Measurements from ENCODE around the gene ZNF618.

ZNF618 gene

GRCh38 chr9:114061292-114061691 is 185.2 kb downstream of the ZNF618 start:
- DNase-seq (ENCODE audit: extremely low read depth, low read depth): no peak
- TF ChIP-seq CTCF (IDR thresholded peaks at IDR 0.05; ENCODE audit: low read depth, low read length): no peak

DNA sequence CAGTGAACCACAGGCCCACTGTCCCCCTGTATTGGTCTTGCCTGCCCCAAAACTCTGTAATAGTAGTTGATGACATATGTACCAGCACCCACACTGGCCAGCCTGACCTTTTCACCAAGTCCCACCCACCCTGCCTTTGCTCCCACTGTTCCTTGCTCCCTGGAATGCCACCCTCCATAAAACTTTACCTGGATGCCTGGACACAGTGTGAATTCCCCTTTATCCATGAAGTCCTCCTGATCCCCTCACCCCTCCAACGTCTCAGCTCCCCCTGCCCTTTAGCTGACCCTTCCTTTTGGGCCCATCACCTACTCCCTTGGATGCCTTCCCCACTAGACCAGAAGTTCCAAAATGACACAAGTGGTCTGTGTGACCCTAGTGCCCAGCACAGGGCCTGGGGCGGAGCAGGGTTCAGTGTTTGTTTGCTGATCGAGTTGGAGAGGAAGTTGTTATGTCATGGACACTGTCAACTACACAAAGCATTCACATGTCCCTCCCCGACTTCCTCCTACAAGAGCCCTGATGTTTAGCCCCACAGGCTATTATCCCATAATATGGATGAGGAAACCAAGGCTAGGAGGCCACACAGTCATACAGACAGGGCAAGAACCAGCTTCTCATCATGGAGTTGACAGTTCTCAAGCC is 185.8 kb downstream of the ZNF618 start:
- TF ChIP-seq CTCF (IDR thresholded peaks at IDR 0.05; ENCODE audit: low read depth, low read length): no peak
- no peak for DNase-seq (ENCODE audit: extremely low read depth, low read depth)

GRCh38 chr9:114065304-114065703 is 189.2 kb downstream of the ZNF618 start:
- no peak for DNase-seq (ENCODE audit: extremely low read depth, low read depth)
- TF ChIP-seq CTCF (IDR thresholded peaks at IDR 0.05; ENCODE audit: low read depth, low read length): no peak

DNA sequence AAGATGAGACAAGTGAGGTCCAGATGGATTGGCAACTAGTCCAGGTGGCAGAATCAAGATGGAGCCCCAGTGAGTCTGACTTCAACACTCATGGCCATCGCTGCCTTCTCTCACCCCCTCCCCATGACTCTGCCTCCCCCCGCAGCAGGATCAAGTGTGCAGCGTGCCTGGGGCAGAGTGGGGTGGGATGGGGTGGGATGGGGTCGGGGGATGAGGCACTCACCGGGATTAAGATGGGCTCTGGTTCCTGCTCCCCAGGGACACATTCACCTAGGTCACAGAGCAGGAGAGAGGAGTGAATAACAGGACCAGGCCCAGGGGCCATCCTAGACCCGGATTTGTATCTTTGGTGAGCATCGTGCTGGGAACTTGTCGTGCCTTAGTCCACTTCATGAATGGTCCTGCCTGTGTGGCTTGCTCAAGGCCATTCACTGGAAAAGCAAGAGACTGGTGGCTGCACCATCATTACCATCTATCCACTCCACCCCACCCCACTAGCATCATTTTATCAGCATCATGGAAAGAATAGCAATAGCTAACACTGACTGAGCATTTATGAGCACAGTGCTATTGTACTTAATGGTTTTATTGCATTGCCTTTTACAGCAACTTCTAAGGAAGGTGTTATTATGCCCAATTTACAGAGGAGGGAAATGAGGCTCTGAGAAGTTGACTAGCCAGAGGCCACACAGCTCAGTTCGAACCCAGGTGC is 193.5 kb downstream of the ZNF618 start:
- no peak for DNase-seq (ENCODE audit: extremely low read depth, low read depth)
- TF ChIP-seq CTCF (IDR thresholded peaks at IDR 0.05; ENCODE audit: low read depth, low read length): no peak

DNA sequence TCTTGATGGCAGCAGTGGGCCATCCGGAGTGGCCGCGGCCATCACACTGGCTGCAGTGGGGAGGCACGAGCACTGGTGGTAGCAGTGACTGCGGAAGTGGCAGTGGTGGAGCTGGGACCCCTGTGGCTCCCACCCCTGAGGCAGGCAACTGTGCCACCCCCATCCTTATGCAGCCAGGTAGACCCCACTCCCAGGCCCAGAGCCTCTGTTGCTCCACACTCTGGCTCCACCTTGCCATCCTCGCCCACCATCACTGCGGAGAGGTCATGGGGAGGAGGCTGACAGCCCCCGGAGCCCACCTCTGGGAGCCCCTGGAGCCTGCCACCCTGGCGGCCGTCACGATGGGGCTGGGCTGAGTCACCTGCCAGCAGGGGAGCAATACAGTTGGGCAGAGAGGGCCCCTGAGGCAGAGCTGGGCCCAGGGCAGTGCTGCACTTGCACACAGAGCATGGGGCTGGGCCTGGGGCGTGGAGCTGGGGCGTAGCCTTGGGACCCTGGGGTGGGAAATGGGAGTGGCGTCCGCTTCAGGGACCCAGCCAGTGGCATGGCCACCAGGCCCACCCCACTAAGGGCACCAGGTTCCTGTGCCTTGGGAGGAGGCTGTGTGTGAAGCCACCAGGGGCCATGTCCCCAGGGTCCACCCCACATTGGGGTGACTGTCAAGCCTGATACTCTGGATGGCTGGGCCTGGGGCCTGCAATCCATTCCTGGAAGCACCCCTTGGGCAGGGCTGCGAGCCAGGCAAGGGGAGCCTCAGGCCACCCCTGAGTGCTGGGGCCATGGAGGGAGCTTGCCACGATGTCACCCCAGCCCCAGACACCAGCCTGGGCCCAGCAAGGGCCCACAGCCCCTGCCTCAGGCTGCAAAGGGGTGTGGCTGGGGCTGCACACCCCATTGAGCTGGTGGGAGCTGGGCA is 194.3 kb downstream of the ZNF618 start:
- TF ChIP-seq CTCF (IDR thresholded peaks at IDR 0.05; ENCODE audit: low read depth, low read length): no peak

DNA sequence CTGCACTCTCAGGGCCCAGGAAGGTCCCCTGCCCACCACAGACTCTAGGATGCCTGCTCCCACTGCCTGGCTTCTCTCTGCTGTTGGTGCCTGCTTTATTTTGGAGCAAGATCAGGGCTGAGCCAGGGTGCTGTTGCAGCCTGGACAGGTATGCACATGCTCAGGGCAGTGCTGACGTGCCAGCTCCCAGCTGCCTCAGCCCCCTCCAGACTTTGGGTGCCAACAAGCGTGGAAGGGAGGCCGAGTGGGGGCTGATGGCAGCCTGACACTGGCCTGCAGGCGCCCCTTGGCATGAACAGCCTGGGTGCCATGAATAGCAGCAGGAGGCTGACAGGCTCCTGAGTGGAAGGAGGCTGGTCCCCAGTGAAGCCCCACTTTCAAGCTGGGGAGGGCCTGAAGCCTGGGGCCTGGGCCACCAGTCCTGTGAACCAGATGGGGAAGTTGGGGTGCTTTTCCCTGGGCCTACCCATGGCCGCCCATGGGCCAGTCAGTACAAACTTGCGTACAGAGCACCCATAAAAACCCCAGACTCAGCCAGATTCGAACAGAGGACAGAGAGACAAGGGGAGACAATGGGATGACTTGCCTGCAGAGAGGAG is 195.2 kb downstream of the ZNF618 start:
- DNase-seq (ENCODE audit: extremely low read depth, low read depth): no peak
- no peak for TF ChIP-seq CTCF (IDR thresholded peaks at IDR 0.05; ENCODE audit: low read depth, low read length)

More for the DNA sequence above, 194.3 kb downstream of the ZNF618 start:
- DNase-seq (ENCODE audit: extremely low read depth, low read depth): no peak

All from AG09319 (cell line).